OCI-LY7 (cell line): ENCODE measurements around the gene HEATR5B. TPM values are rescaled to one million over a fixed set of nuclear protein-coding genes. Genes with fewer than 3 reads are reported as not detected.

Experiments used
- BruUV-seq: library from RNA; stranded (reverse); fragments of 400-500 nt; replicated peaks from 2 replicates; lab custom pipeline; 2021; lab: Mats Ljungman, UMichigan
- CTCF ChIA-PET: fragments of 300-600 bp; sonication (Branson Sonifier 250); formaldehyde crosslinking; loops from one replicate; lab custom pipeline; 2022; ENCODE audit warnings: antibody characterized with exemption; ENCODE audit not compliant: unreplicated experiment; lab: Charles Lee
- POLR2A ChIA-PET: fragments of 300-600 bp; sonication (Branson Sonifier 250); formaldehyde crosslinking; loops from one replicate; lab custom pipeline; 2022; ENCODE audit warnings: antibody characterized with exemption; lab: Charles Lee
- DNase-seq: peaks from one replicate; pipeline ENCODE4 v3.0.0-alpha.2; 2015; ENCODE audit warnings: low spot score
- H2AFZ ChIP-seq: fragments of 200-600 bp; sonication (generic), shearing (Covaris generic); 2 replicates; pipeline ENCODE4 v1.6.1; 2014; ENCODE audit warnings: mild to moderate bottlenecking, antibody characterized with exemption, low read length, moderate library complexity
- H3K27ac ChIP-seq: fragments of 200-600 bp; sonication (generic); 2 replicates; pipeline ENCODE4 v1.5.1; 2014; ENCODE audit warnings: mixed run types, low read depth, mild to moderate bottlenecking, moderate library complexity, low read length, inconsistent platforms; ENCODE audit not compliant: poor library complexity, severe bottlenecking
- H3K36me3 ChIP-seq: fragments of 200-600 bp; sonication (generic); 2 replicates; pipeline ENCODE4 v1.6.1; 2014; ENCODE audit warnings: mild to moderate bottlenecking, antibody characterized with exemption, low read length, moderate library complexity, mixed read lengths; ENCODE audit not compliant: insufficient read depth
- H3K4me1 ChIP-seq: fragments of 200-600 bp; sonication (generic); 2 replicates; pipeline ENCODE4 v1.5.1; 2014; ENCODE audit warnings: mild to moderate bottlenecking, low read length; ENCODE audit not compliant: insufficient read depth, poor library complexity, severe bottlenecking
- H3K4me2 ChIP-seq: fragments of 200-600 bp; sonication (generic); 2 replicates; pipeline ENCODE4 v1.6.1; 2014; ENCODE audit warnings: mild to moderate bottlenecking, low read length
- H3K4me3 ChIP-seq: fragments of 200-600 bp; sonication (generic); 2 replicates; pipeline ENCODE4 v1.5.1; 2014; ENCODE audit warnings: mild to moderate bottlenecking, low read depth, low read length; ENCODE audit not compliant: poor library complexity, severe bottlenecking
- H3K79me2 ChIP-seq: fragments of 200-600 bp; sonication (generic); 2 replicates; pipeline ENCODE4 v1.6.1; 2016; ENCODE audit warnings: low read depth, mild to moderate bottlenecking, low read length, moderate library complexity, mixed read lengths; ENCODE audit not compliant: insufficient read depth
- H3K9me2 ChIP-seq: fragments of 200-600 bp; sonication (generic); 2 replicates; pipeline ENCODE4 v1.6.1; 2016; ENCODE audit warnings: mild to moderate bottlenecking, low read length, mixed read lengths; ENCODE audit not compliant: insufficient read depth
- H3K9me3 ChIP-seq: fragments of 200-600 bp; sonication (generic); 2 replicates; pipeline ENCODE4 v1.6.1; 2014; ENCODE audit warnings: mild to moderate bottlenecking, mixed run types, low read length, mixed read lengths
- H4K20me1 ChIP-seq: fragments of 200-600 bp; sonication (generic); 2 replicates; pipeline ENCODE4 v1.6.1; 2014; ENCODE audit warnings: mild to moderate bottlenecking, antibody characterized with exemption, low read length, moderate library complexity, mixed read lengths; ENCODE audit not compliant: insufficient read depth
- CTCF ChIP-seq: fragments of 200-600 bp; sonication (generic); conservative IDR thresholded peaks from 2 replicates; pipeline ENCODE4 v1.5.1; 2014; ENCODE audit warnings: mild to moderate bottlenecking, antibody characterized with exemption, low read length, moderate library complexity, mixed read lengths
- EZH2phosphoT487 ChIP-seq: fragments of 200-600 bp; sonication (generic); IDR thresholded peaks from 2 replicates; pipeline ENCODE4 v1.6.1; 2018; ENCODE audit warnings: low read depth, borderline replicate concordance, mild to moderate bottlenecking, mixed run types, antibody characterized with exemption, low read length, moderate library complexity, mixed read lengths
- intact Hi-C: fragments of 100-400 bp; cut with micrococcal nuclease; formaldehyde crosslinking; loops from one replicate; pipeline ENCODE4 v1.10.0; 2022; ENCODE audit not compliant: unreplicated experiment
- total RNA-seq, 2 experiments: library from RNA; depleted of rRNA in 1 of 2; stranded (reverse); fragments of >200 nt in 1 of 2; shearing (Covaris generic) in 1 of 2; gene quantifications; 2 replicates each; pipeline ENCODE4 v1.2.3, GENCODE V29; 2014 to 2022

The HEATR5B gene
- total RNA-seq, 2 experiments from 2014 or later, result 23.8 to 34.5 TPM

GRCh38 chr2:36993841-36994620, 90.1 kb downstream of the HEATR5B start:
- CTCF ChIA-PET, result no interaction called here
- Histone ChIP-seq H3K9me3 (peaks cover 6% of the 10 kb centered on the region; the same call in 1 of the 2 replicates), H2AFZ (no peak overlapping the region), H3K4me2 (no peak overlapping the region), H3K79me2 (no peaks in the 10 kb centered on the region), H3K36me3 (peaks cover 40% of the 10 kb centered on the region), H3K4me1 (no peaks in the 10 kb centered on the region), H3K27ac (no peak overlapping the region), H3K4me3 (no peak overlapping the region), H4K20me1 (no peaks in the 10 kb centered on the region), H3K9me2 (no peaks in the 10 kb centered on the region)
- POLR2A ChIA-PET, result no interaction called here
- TF ChIP-seq CTCF, result no peak
- TF ChIP-seq EZH2phosphoT487, result no peak
- DNase-seq, result no peak
- intact Hi-C loops, result no loop called here
- BruUV-seq, result no TSS peak

- Histone ChIP-seq H3K27ac (no peak overlapping the region), H3K79me2 (no peaks in the 10 kb centered on the region), H3K4me1 (no peaks in the 10 kb centered on the region), H3K4me2 (no peak overlapping the region), H2AFZ (no peak overlapping the region), H4K20me1 (no peaks in the 10 kb centered on the region), H3K9me3 (no peaks in the 10 kb centered on the region), H3K9me2 (no peaks in the 10 kb centered on the region), H3K4me3 (no peak overlapping the region), H3K36me3 (peaks cover 33% of the 10 kb centered on the region)
- no peak for TF ChIP-seq CTCF
- no peak for TF ChIP-seq EZH2phosphoT487
- intact Hi-C loops, result no loop called here
- ChIA-PET POLR2A (interaction anchor here (1.1 to 1.2 kb wide), 3 partner anchors 9 to 1478 kb away, joined by 3 read pairs; no protein-coding TSS in a partner anchor), CTCF (no interaction called here)
- no peak for DNase-seq
- no TSS peak for BruUV-seq
Observed at GRCh38 chr2:36988008-36988407, 96.2 kb downstream of the HEATR5B start.

GRCh38 chr2:36982467-36982866, 101.7 kb downstream of the HEATR5B start:
- H3K4me1 ChIP-seq, result no peaks in the 10 kb centered on the region
- no TSS peak for BruUV-seq
- H2AFZ ChIP-seq, result no peak overlapping the region
- TF ChIP-seq EZH2phosphoT487 (no peak), CTCF (no peak)
- POLR2A ChIA-PET, result interaction anchor here (0.6 to 1.1 kb wide), 5 partner anchors 8 to 127 kb away, joined by 3 to 6 read pairs (median 4); partner anchors contain the start of gene STRN
- no peaks in the 10 kb centered on the region for H4K20me1 ChIP-seq
- H3K4me2 ChIP-seq, result no peak overlapping the region
- no peak overlapping the region for H3K4me3 ChIP-seq
- H3K79me2 ChIP-seq, result no peaks in the 10 kb centered on the region
- DNase-seq, result no peak
- H3K27ac ChIP-seq, result no peak overlapping the region
- intact Hi-C loops, result no loop called here
- H3K9me2 ChIP-seq, result no peaks in the 10 kb centered on the region
- H3K36me3 ChIP-seq, result peaks cover 25% of the 10 kb centered on the region
- CTCF ChIA-PET, result no interaction called here
- H3K9me3 ChIP-seq, result no peaks in the 10 kb centered on the region
